ENCODE data around the gene ERFL.

ERFL gene

GRCh38 chr19:41928221-41928683 lies at the start of gene ERFL:
ERFL (minus strand) TSS chr19:41928449; CDS start chr19:41912919, 15,530 bp downstream.
- TF ChIP-seq, protein P1, sequence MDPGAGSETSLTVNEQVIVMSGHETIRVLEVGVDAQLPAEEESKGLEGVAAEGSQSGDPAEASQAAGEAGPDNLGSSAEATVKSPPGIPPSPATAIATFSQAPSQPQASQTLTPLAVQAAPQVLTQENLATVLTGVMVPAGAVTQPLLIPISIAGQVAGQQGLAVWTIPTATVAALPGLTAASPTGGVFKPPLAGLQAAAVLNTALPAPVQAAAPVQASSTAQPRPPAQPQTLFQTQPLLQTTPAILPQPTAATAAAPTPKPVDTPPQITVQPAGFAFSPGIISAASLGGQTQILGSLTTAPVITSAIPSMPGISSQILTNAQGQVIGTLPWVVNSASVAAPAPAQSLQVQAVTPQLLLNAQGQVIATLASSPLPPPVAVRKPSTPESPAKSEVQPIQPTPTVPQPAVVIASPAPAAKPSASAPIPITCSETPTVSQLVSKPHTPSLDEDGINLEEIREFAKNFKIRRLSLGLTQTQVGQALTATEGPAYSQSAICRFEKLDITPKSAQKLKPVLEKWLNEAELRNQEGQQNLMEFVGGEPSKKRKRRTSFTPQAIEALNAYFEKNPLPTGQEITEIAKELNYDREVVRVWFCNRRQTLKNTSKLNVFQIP (CRISPR knock-in tag; IDR thresholded peaks at IDR 0.05; ENCODE audit: borderline replicate concordance, low read depth): no peak
- TF ChIP-seq ZNF8 (CRISPR knock-in tag; IDR thresholded peaks at IDR 0.05) (no peak), RARB (CRISPR knock-in tag; IDR thresholded peaks at IDR 0.05) (no peak), ZNF565 (CRISPR knock-in tag; conservative IDR thresholded peaks at IDR 0.05; ENCODE audit: low read depth) (no peak), TCF4 (CRISPR knock-in tag; IDR thresholded peaks at IDR 0.05; ENCODE audit: borderline replicate concordance) (no peak), ISL1 (CRISPR knock-in tag; IDR thresholded peaks at IDR 0.05) (no peak), ZC3H10 (CRISPR knock-in tag; IDR thresholded peaks at IDR 0.05) (no peak)
- peak; percentile 64 for ATAC-seq

DNA sequence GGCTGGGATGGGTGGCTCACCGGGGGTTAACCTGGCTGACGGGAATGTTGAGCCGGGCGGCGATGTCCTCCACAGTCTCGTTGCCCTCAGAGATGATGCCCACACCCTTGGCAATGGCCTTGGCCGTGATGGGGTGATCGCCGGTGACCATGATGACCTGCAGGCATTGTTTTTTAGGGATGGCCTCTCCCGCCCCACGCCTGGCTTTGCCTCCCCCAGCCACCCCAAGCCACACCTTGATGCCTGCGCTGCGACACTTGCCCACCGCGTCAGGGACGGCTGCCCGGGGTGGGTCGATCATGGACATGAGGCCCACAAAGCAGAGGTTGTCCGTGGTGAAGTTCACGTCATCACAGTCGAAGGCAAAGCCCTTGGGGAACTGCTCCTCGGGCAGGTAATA lies 49.7 kb upstream of the ERFL start:
- TF ChIP-seq RARB (CRISPR knock-in tag; IDR thresholded peaks at IDR 0.05) (no peak), TCF4 (CRISPR knock-in tag; IDR thresholded peaks at IDR 0.05; ENCODE audit: borderline replicate concordance) (no peak), GLIS3 (CRISPR knock-in tag; IDR thresholded peaks at IDR 0.05) (no peak), ZNF70 (CRISPR knock-in tag; IDR thresholded peaks at IDR 0.05) (no peak), OSR1 (CRISPR knock-in tag; IDR thresholded peaks at IDR 0.05) (no peak)
- TF ChIP-seq, protein P1 (CRISPR knock-in tag; IDR thresholded peaks at IDR 0.05; ENCODE audit: borderline replicate concordance, low read depth): no peak
- no peak for ATAC-seq

- TF ChIP-seq ZFP3 (CRISPR knock-in tag; IDR thresholded peaks at IDR 0.05) (no peak), ZC3H10 (CRISPR knock-in tag; IDR thresholded peaks at IDR 0.05) (no peak), ZNF565 (CRISPR knock-in tag; conservative IDR thresholded peaks at IDR 0.05; ENCODE audit: low read depth) (no peak), ISL1 (CRISPR knock-in tag; IDR thresholded peaks at IDR 0.05) (no peak), PPARA (CRISPR knock-in tag; IDR thresholded peaks at IDR 0.05; ENCODE audit: borderline replicate concordance) (no peak), TOX (CRISPR knock-in tag; IDR thresholded peaks at IDR 0.05; ENCODE audit: borderline replicate concordance) (no peak), ZNF8 (CRISPR knock-in tag; IDR thresholded peaks at IDR 0.05) (no peak), ESRRG (CRISPR knock-in tag; IDR thresholded peaks at IDR 0.05) (no peak), TCF4 (CRISPR knock-in tag; IDR thresholded peaks at IDR 0.05; ENCODE audit: borderline replicate concordance) (no peak)
- TF ChIP-seq, protein P2, sequence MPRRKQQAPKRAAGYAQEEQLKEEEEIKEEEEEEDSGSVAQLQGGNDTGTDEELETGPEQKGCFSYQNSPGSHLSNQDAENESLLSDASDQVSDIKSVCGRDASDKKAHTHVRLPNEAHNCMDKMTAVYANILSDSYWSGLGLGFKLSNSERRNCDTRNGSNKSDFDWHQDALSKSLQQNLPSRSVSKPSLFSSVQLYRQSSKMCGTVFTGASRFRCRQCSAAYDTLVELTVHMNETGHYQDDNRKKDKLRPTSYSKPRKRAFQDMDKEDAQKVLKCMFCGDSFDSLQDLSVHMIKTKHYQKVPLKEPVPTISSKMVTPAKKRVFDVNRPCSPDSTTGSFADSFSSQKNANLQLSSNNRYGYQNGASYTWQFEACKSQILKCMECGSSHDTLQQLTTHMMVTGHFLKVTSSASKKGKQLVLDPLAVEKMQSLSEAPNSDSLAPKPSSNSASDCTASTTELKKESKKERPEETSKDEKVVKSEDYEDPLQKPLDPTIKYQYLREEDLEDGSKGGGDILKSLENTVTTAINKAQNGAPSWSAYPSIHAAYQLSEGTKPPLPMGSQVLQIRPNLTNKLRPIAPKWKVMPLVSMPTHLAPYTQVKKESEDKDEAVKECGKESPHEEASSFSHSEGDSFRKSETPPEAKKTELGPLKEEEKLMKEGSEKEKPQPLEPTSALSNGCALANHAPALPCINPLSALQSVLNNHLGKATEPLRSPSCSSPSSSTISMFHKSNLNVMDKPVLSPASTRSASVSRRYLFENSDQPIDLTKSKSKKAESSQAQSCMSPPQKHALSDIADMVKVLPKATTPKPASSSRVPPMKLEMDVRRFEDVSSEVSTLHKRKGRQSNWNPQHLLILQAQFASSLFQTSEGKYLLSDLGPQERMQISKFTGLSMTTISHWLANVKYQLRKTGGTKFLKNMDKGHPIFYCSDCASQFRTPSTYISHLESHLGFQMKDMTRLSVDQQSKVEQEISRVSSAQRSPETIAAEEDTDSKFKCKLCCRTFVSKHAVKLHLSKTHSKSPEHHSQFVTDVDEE (CRISPR knock-in tag; IDR thresholded peaks at IDR 0.05): no peak
- TF ChIP-seq, protein P3, sequence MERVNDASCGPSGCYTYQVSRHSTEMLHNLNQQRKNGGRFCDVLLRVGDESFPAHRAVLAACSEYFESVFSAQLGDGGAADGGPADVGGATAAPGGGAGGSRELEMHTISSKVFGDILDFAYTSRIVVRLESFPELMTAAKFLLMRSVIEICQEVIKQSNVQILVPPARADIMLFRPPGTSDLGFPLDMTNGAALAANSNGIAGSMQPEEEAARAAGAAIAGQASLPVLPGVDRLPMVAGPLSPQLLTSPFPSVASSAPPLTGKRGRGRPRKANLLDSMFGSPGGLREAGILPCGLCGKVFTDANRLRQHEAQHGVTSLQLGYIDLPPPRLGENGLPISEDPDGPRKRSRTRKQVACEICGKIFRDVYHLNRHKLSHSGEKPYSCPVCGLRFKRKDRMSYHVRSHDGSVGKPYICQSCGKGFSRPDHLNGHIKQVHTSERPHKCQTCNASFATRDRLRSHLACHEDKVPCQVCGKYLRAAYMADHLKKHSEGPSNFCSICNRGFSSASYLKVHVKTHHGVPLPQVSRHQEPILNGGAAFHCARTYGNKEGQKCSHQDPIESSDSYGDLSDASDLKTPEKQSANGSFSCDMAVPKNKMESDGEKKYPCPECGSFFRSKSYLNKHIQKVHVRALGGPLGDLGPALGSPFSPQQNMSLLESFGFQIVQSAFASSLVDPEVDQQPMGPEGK (CRISPR knock-in tag; IDR thresholded peaks at IDR 0.05; ENCODE audit: borderline replicate concordance): no peak
- no peak for ATAC-seq
These were observed 46.4 kb upstream of the ERFL start for GRCh38 chr19:41974652-41975051.

DNA sequence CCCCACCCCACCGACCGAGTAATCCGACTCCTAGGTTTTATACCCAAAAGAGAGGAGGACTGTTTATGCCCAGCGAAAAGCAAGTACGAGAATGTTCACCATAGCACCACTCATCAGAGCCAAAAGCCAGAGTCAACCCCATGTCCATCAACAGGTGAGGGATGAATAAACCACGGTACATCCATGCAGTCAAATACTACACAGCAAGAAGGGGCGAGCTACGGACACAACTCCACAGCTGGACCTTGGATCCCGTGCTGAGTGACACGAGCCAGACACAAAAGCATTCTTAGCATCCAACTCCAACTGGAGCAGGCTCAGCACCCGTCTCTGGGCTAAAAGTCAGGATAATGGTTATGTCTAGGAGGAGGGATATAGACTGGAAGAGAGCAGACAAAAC lies 43.1 kb upstream of the ERFL start:
- TF ChIP-seq OSR1 (CRISPR knock-in tag; IDR thresholded peaks at IDR 0.05) (no peak), ZNF565 (CRISPR knock-in tag; conservative IDR thresholded peaks at IDR 0.05; ENCODE audit: low read depth) (no peak), ZNF8 (CRISPR knock-in tag; IDR thresholded peaks at IDR 0.05) (no peak), CREB5 (CRISPR knock-in tag; IDR thresholded peaks at IDR 0.05; ENCODE audit: low read depth) (no peak), PPARA (CRISPR knock-in tag; IDR thresholded peaks at IDR 0.05; ENCODE audit: borderline replicate concordance) (no peak), BACH2 (CRISPR knock-in tag; IDR thresholded peaks at IDR 0.05; ENCODE audit: borderline replicate concordance) (no peak), ZNF70 (CRISPR knock-in tag; IDR thresholded peaks at IDR 0.05) (no peak), ESRRG (CRISPR knock-in tag; IDR thresholded peaks at IDR 0.05) (no peak), TOX (CRISPR knock-in tag; IDR thresholded peaks at IDR 0.05; ENCODE audit: borderline replicate concordance) (no peak)
- TF ChIP-seq, protein P1 (CRISPR knock-in tag; IDR thresholded peaks at IDR 0.05; ENCODE audit: borderline replicate concordance, low read depth): no peak
- TF ChIP-seq, protein P4, sequence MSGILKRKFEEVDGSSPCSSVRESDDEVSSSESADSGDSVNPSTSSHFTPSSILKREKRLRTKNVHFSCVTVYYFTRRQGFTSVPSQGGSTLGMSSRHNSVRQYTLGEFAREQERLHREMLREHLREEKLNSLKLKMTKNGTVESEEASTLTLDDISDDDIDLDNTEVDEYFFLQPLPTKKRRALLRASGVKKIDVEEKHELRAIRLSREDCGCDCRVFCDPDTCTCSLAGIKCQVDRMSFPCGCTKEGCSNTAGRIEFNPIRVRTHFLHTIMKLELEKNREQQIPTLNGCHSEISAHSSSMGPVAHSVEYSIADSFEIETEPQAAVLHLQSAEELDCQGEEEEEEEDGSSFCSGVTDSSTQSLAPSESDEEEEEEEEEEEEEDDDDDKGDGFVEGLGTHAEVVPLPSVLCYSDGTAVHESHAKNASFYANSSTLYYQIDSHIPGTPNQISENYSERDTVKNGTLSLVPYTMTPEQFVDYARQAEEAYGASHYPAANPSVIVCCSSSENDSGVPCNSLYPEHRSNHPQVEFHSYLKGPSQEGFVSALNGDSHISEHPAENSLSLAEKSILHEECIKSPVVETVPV (CRISPR knock-in tag; IDR thresholded peaks at IDR 0.05): no peak

More for the DNA sequence above, 43.1 kb upstream of the ERFL start:
- no peak for ATAC-seq

Data from SK-N-SH treated with all-trans-retinoic acid at 6 μM for 48 hours (cell line).